Mucosa of gallbladder (tissue), 1 donor: ENCODE data around the gene TVP23A. TPM values are rescaled to one million over a fixed set of nuclear protein-coding genes. Genes with fewer than 3 reads are reported as not detected.

Experiments
- DNase-seq: peaks from one replicate; pipeline ENCODE4 v3.0.0-alpha.2; 2020; ENCODE audit warnings: low spot score
- total RNA-seq: library from RNA; stranded (reverse); gene quantifications from one replicate; pipeline ENCODE4 v1.2.1, GENCODE V29; 2021
- donor health status: DM: no; HTN: no; CAD: no.

Gene TVP23A
- total RNA-seq: 0.52 TPM

- no peak for DNase-seq
These were observed at the start of gene TVP23A for GRCh38 chr16:10817963-10818941. TSS of gene TVP23A (minus strand) at chr16:10818794. CDS start at chr16:10818493, 301 bp downstream.

GRCh38 chr16:10868104-10868595, 49.6 kb upstream of the TVP23A start:
- no peak for DNase-seq

- DNase-seq: no peak
These were observed 48.6 kb upstream of the TVP23A start for GRCh38 chr16:10867199-10867598.

- no peak for DNase-seq
These were observed 47.7 kb upstream of the TVP23A start for GRCh38 chr16:10865991-10866966.

GRCh38 chr16:10862438-10862837, 43.8 kb upstream of the TVP23A start:
- DNase-seq: peak; percentile 88

GRCh38 chr16:10859658-10860057, 41.1 kb upstream of the TVP23A start:
- DNase-seq: no peak

- DNase-seq: no peak
These were observed 40.4 kb upstream of the TVP23A start for GRCh38 chr16:10859020-10859419.

- DNase-seq: no peak
These were observed 39.6 kb upstream of the TVP23A start for GRCh38 chr16:10858203-10858602.

GRCh38 chr16:10856042-10856441, 37.4 kb upstream of the TVP23A start:
- DNase-seq: no peak

GRCh38 chr16:10852948-10853347, 34.4 kb upstream of the TVP23A start:
- DNase-seq: no peak

GRCh38 chr16:10852286-10852685, 33.7 kb upstream of the TVP23A start:
- no peak for DNase-seq

- DNase-seq: no peak
These were observed 32.9 kb upstream of the TVP23A start for GRCh38 chr16:10851512-10851911.

GRCh38 chr16:10850478-10850850, 31.9 kb upstream of the TVP23A start:
- no peak for DNase-seq

GRCh38 chr16:10849736-10850477, 31.3 kb upstream of the TVP23A start:
- no peak for DNase-seq

- no peak for DNase-seq
These were observed 28.6 kb upstream of the TVP23A start for GRCh38 chr16:10847176-10847575.

- DNase-seq: no peak
These were observed 27.8 kb upstream of the TVP23A start for GRCh38 chr16:10846213-10846998.

- no peak for DNase-seq
These were observed 22.1 kb upstream of the TVP23A start for GRCh38 chr16:10840703-10841102.

- no peak for DNase-seq
These were observed 20.7 kb upstream of the TVP23A start for GRCh38 chr16:10839279-10839666.

GRCh38 chr16:10838621-10839278, 20.2 kb upstream of the TVP23A start:
- no peak for DNase-seq
